Ishikawa (cell line): Measurements from ENCODE around the gene CMYA5.

Source experiments
- CEBPB ChIP-seq: IDR thresholded peaks from 2 replicates; pipeline ENCODE4 v1.6.1; 2012
- CREB1 ChIP-seq: IDR thresholded peaks from 2 replicates; pipeline ENCODE4 v1.6.1; 2012; ENCODE audit warnings: low read depth
- EGR1 ChIP-seq: IDR thresholded peaks from 2 replicates; pipeline ENCODE4 v1.6.1; 2012
- EP300 ChIP-seq: IDR thresholded peaks from 2 replicates; pipeline ENCODE4 v1.6.1; 2012; ENCODE audit warnings: borderline replicate concordance
- FOXM1 ChIP-seq: IDR thresholded peaks from 2 replicates; pipeline ENCODE4 v1.6.1; 2012; ENCODE audit warnings: low read depth, borderline replicate concordance
- NFIC ChIP-seq: IDR thresholded peaks from 2 replicates; pipeline ENCODE4 v1.6.1; 2012
- RAD21 ChIP-seq: IDR thresholded peaks from 2 replicates; pipeline ENCODE4 v1.6.1; 2012; ENCODE audit warnings: low read depth
- TAF1 ChIP-seq: IDR thresholded peaks from 2 replicates; pipeline ENCODE4 v1.6.1; 2012; ENCODE audit warnings: low read depth, mild to moderate bottlenecking
- TCF12 ChIP-seq: IDR thresholded peaks from 2 replicates; pipeline ENCODE4 v1.6.1; 2012; ENCODE audit warnings: low read depth
- TEAD4 ChIP-seq: IDR thresholded peaks from 2 replicates; pipeline ENCODE4 v1.6.1; 2012
- YY1 ChIP-seq: IDR thresholded peaks from 2 replicates; pipeline ENCODE4 v1.6.1; 2012; ENCODE audit warnings: low read depth
- ZBTB7A ChIP-seq: IDR thresholded peaks from 2 replicates; pipeline ENCODE4 v1.6.1; 2012; ENCODE audit warnings: low read depth
- TF ChIP-seq, protein P1 (sequence below): IDR thresholded peaks from 2 replicates; pipeline ENCODE4 v1.6.1; 2012; ENCODE audit warnings: low read depth, mild to moderate bottlenecking
- TF ChIP-seq, protein P2 (sequence below): IDR thresholded peaks from 2 replicates; pipeline ENCODE4 v1.6.1; 2012
- TF ChIP-seq, protein P3 (sequence below): IDR thresholded peaks from 2 replicates; pipeline ENCODE4 v1.6.1; 2012

CMYA5 gene

DNA sequence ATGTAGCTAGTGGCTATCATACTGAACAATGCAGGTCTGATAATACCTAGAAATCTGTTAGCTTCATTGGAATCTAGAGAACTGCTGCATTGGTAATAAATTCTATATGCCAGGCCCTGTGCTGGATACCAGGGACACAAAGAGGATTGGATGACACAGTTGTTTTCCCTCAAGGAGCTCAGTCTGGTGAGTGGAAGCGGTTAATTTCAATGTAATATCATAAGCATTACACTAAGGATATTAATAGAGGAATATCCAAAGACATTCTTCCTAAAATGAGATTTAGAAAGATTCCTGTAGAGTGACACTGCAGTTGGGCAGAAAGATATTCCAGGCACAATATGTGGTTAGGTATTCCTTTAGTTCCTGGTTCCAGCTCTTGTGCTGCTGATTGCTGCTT lies 5.9 kb downstream of the CMYA5 start:
- no peak for TF ChIP-seq TEAD4
- TF ChIP-seq TCF12: no peak
- no peak for TF ChIP-seq FOXM1
- TF ChIP-seq, protein P1, sequence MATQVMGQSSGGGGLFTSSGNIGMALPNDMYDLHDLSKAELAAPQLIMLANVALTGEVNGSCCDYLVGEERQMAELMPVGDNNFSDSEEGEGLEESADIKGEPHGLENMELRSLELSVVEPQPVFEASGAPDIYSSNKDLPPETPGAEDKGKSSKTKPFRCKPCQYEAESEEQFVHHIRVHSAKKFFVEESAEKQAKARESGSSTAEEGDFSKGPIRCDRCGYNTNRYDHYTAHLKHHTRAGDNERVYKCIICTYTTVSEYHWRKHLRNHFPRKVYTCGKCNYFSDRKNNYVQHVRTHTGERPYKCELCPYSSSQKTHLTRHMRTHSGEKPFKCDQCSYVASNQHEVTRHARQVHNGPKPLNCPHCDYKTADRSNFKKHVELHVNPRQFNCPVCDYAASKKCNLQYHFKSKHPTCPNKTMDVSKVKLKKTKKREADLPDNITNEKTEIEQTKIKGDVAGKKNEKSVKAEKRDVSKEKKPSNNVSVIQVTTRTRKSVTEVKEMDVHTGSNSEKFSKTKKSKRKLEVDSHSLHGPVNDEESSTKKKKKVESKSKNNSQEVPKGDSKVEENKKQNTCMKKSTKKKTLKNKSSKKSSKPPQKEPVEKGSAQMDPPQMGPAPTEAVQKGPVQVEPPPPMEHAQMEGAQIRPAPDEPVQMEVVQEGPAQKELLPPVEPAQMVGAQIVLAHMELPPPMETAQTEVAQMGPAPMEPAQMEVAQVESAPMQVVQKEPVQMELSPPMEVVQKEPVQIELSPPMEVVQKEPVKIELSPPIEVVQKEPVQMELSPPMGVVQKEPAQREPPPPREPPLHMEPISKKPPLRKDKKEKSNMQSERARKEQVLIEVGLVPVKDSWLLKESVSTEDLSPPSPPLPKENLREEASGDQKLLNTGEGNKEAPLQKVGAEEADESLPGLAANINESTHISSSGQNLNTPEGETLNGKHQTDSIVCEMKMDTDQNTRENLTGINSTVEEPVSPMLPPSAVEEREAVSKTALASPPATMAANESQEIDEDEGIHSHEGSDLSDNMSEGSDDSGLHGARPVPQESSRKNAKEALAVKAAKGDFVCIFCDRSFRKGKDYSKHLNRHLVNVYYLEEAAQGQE: no peak
- no peak for TF ChIP-seq CEBPB
- no peak for TF ChIP-seq CREB1
- no peak for TF ChIP-seq YY1

DNA sequence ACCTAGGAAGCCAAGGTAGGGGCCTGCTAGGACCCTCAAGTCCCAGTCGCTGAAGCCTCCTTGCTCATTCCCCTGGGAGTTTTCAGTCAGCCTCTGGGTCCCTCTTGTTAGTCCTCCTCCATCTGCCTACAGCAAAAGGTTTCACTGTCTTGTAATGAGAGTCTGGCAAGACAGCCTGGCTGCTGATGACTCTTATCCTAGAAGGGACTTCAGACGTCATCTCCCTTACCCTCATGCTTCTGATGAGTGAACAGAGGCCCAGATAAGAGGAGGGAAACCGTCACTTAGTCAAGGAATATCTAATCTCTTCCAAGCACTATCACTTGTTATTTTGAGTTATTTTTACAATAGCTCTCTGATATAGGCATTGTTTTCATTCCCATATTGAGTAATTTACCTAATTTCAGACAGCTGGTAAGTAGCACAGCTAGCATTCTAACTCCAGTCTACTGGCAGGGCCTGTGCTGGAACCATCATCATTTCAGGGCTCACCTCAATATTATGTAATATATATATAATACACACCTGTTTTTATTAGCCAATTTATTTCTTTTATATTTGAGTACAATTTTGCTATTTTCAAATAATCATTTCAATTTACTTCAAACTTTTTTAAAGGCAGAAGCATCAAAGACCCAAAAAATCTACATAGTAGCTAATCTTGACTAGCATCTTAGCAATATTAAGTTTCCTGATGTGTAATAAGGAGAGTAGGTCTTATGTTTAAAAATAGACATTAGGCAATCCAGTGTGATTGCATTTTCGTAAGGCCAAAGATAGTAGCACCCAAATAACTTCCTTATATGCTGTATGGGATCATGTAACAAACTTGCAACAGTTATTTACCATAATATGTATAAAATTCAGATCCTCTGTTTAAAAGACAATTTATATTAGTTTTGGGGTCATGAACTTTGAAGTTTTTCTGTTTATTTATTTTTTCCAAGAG lies 7.9 kb downstream of the CMYA5 start:
- TF ChIP-seq RAD21 (no peak), TCF12 (no peak), YY1 (no peak), CEBPB (no peak), FOXM1 (no peak), TAF1 (no peak), CREB1 (no peak), ZBTB7A (no peak), TEAD4 (no peak), NFIC (no peak), EGR1 (no peak), EP300 (no peak)
- TF ChIP-seq, protein P2, sequence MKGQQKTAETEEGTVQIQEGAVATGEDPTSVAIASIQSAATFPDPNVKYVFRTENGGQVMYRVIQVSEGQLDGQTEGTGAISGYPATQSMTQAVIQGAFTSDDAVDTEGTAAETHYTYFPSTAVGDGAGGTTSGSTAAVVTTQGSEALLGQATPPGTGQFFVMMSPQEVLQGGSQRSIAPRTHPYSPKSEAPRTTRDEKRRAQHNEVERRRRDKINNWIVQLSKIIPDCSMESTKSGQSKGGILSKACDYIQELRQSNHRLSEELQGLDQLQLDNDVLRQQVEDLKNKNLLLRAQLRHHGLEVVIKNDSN: no peak
- TF ChIP-seq, protein P1: no peak
- TF ChIP-seq, protein P3, sequence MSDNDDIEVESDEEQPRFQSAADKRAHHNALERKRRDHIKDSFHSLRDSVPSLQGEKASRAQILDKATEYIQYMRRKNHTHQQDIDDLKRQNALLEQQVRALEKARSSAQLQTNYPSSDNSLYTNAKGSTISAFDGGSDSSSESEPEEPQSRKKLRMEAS: no peak

DNA sequence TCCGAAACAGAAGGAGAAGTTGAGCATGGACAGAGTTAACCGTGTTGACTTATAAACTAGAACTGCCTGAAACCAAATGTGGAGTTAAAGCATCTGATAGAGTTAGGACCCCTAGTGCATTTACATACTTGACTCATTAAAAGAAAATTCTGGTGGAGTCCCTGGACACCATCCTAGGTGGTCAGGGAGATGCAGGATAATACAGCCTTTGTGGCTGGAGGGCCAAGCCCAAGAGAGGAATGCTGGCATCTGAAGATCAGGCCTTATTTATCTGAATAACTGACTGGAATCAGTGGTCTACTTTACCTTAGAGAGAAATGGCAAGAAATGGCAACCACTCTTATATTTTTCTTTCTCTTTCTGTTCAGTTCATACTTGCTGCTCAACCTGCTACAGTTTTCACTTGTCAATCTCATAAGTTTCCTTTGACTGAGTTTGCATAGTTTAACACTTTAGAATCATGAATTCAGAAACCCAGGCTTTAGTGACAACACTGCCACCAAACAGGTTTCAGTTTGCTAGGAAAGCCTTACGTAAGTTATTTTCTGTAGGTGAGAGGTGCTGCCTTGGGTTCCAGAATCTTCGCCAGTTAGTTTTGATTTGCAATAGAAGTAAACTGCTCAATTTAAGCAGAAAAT lies 10.2 kb downstream of the CMYA5 start:
- no peak for TF ChIP-seq RAD21
- no peak for TF ChIP-seq EP300
- no peak for TF ChIP-seq CEBPB
- no peak for TF ChIP-seq TAF1
- no peak for TF ChIP-seq EGR1
- no peak for TF ChIP-seq FOXM1
- no peak for TF ChIP-seq NFIC
- no peak for TF ChIP-seq ZBTB7A
- TF ChIP-seq, protein P3: no peak
- TF ChIP-seq TEAD4: no peak
- no peak for TF ChIP-seq TCF12
- TF ChIP-seq, protein P2: no peak
- TF ChIP-seq CREB1: no peak

DNA sequence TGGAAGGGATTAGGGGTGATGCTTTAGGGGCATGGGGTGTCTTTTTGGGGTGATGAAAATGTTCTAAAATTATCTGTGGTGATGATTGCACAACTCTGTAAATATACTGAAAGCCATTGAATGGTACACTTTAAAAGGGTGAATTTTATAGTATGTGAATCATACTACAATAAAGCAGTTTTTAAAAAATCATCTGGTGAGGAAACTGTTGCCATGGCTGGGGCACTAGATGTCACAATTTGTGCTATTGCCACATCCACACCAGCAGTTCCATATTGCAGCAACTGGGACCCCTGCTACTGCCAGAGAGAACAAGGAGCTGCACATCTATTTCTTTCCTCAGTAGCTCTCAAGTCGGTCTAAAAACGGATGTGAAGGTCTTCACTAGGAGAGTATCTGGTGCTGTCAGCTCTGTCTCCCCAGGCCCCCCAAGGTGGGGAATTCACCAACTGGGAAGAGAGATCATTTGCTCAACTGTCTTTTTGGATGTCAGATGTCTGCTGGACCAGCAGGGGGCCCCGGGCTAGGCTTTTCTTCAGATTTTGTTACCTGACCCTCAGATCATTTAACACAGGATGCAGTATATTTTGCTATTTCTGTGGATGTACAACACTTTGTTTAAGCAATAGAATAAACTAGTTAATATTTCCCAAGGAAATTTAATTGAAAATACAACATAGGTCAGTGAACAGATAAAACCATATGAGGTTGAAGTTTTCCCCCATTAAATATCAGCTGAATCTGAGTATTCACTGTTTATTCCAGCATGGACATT lies 13.2 kb downstream of the CMYA5 start:
- TF ChIP-seq RAD21 (peak; percentile 33; the same call in 1 of the 2 replicates), CREB1 (no peak)
- TF ChIP-seq, protein P1: no peak
